K562 (cell line): ENCODE measurements around the gene STX2. TPM values are rescaled to one million over a fixed set of nuclear protein-coding genes. Genes with fewer than 3 reads are reported as not detected.

Experiments used
- ATAC-seq: fragments of 200-7000 bp; cut with Tn5 transposase; 3 replicates; pipeline ENCODE4 v1.9.1; 2020; ENCODE audit warnings: moderate library complexity
- BruUV-seq: library from RNA; stranded (reverse); fragments of 400-500 nt; replicated peaks from 2 replicates; lab custom pipeline; 2021; lab: Mats Ljungman, UMichigan
- CTCF ChIA-PET: fragments of 300-600 bp; formaldehyde crosslinking; extraction: SDS; loops from one replicate; lab custom pipeline; 2021; ENCODE audit warnings: low intra/inter-chr PET ratio; lab: Yijun Ruan, JAX
- POLR2A ChIA-PET: fragments of 300-600, 350-650 bp; sonication (Branson Sonifier 250); formaldehyde crosslinking; extraction: SDS; loops from one replicate; lab custom pipeline; 2021; ENCODE audit warnings: antibody characterized with exemption, inconsistent platforms; lab: Yijun Ruan, JAX
- DNase-seq, 4 experiments: peaks; one replicate each; pipeline versions ENCODE4 v3.0.0 to v3.0.0-alpha.2; 2011 to 2018; ENCODE audit warnings: low spot score in 3 of 4, mixed read lengths in 3 of 4; ENCODE audit errors: extremely low read depth in 1 of 4
- FAIRE-seq: peaks from 2 replicates; lab custom pipeline; 2011; peaks lifted over from hg19 to GRCh38; lab: Jason Lieb, UNC
- H2AFZ ChIP-seq: 2 replicates; pipeline ENCODE4 v1.6.0; 2011; ENCODE audit warnings: low read depth, low read length, control low read depth, inconsistent platforms
- H3K27ac ChIP-seq: fragments of 200-600 bp; 3 replicates; pipeline ENCODE4 v1.8.0; 2011; ENCODE audit warnings: low read depth, mild to moderate bottlenecking, control low read depth, inconsistent platforms, low read length, moderate library complexity, mixed read lengths; ENCODE audit errors: extremely low read depth
- H3K27me3 ChIP-seq, 2 experiments: fragments of 300-600 bp in 1 of 2; 2 replicates in 1 of 2; 3 replicates in 1 of 2; pipeline versions ENCODE4 v1.6.0 to v1.8.0; 2011; ENCODE audit warnings: inconsistent platforms in 2 of 2, low read length in 2 of 2, mild to moderate bottlenecking in 1 of 2, mixed read lengths in 1 of 2, moderate library complexity in 1 of 2; ENCODE audit not compliant: control insufficient read depth in 2 of 2, insufficient read depth in 2 of 2
- H3K36me3 ChIP-seq: fragments of 300-600 bp; 3 replicates; pipeline ENCODE4 v1.8.0; 2011; ENCODE audit warnings: mild to moderate bottlenecking, low read length, inconsistent platforms; ENCODE audit not compliant: control insufficient read depth, insufficient read depth
- H3K4me1 ChIP-seq, 2 experiments: fragments of 200-600 bp in 1 of 2; replicated peaks in 1 of 2; 2 replicates in 1 of 2; 3 replicates in 1 of 2; pipeline versions ENCODE4 v1.5.1 to v1.8.0; 2011; ENCODE audit warnings: inconsistent platforms in 2 of 2, low read length in 2 of 2, mild to moderate bottlenecking in 1 of 2, mixed read lengths in 1 of 2, moderate library complexity in 1 of 2; ENCODE audit not compliant: control insufficient read depth in 2 of 2, insufficient read depth in 2 of 2
- H3K4me2 ChIP-seq: 2 replicates; pipeline ENCODE4 v1.6.1; 2011; ENCODE audit warnings: low read length, control low read depth, inconsistent platforms, mixed read lengths; ENCODE audit not compliant: insufficient read depth
- H3K4me3 ChIP-seq: fragments of 200-600 bp; sonication (generic), shearing (Covaris generic); 2 replicates; pipeline ENCODE4 v1.5.1; 2016; ENCODE audit warnings: control low read depth, inconsistent platforms
- H3K79me2 ChIP-seq: fragments of 200-600 bp; 3 replicates; pipeline ENCODE4 v1.8.0; 2011; ENCODE audit warnings: low read length, inconsistent platforms; ENCODE audit not compliant: control insufficient read depth, insufficient read depth
- H3K9ac ChIP-seq, 2 experiments: 2 replicates each; pipeline versions ENCODE4 v1.6.0 to v1.6.1; 2011; ENCODE audit warnings: low read depth in 2 of 2, low read length in 2 of 2, control low read depth in 1 of 2, inconsistent platforms in 1 of 2, mild to moderate bottlenecking in 1 of 2, mixed read lengths in 1 of 2; ENCODE audit not compliant: insufficient read depth in 1 of 2
- H3K9me1 ChIP-seq: one replicate; pipeline ENCODE4 v1.6.0; 2011; ENCODE audit warnings: inconsistent platforms, mild to moderate bottlenecking, low read length, moderate library complexity; ENCODE audit not compliant: control insufficient read depth, insufficient read depth
- H3K9me3 ChIP-seq: replicated peaks from 2 replicates; pipeline ENCODE4 v1.5.1; 2011; ENCODE audit warnings: low read depth, low read length, inconsistent platforms; ENCODE audit not compliant: control insufficient read depth, insufficient read depth
- H4K20me1 ChIP-seq: replicated peaks from 2 replicates; pipeline ENCODE4 v1.6.1; 2011; ENCODE audit warnings: low read length, inconsistent platforms, mixed read lengths; ENCODE audit not compliant: control insufficient read depth, insufficient read depth
- ELF4 ChIP-seq: fragments of 450-650 bp; formaldehyde crosslinking; IDR thresholded peaks from 2 replicates; pipeline ENCODE4 v1.4.0; 2022; ENCODE audit warnings: missing genetic modification characterization
- EP300 ChIP-seq: IDR thresholded peaks from 2 replicates; pipeline ENCODE4 v1.6.1; 2012; ENCODE audit warnings: low read length, improper control_type of control experiment
- GTF2A2 ChIP-seq: IDR thresholded peaks from 2 replicates; pipeline ENCODE4 v1.6.1; 2016; ENCODE audit warnings: mild to moderate bottlenecking, missing genetic modification characterization, missing compliant biosample characterization
- HCFC1 ChIP-seq: IDR thresholded peaks from 2 replicates; pipeline ENCODE4 v1.6.1; 2012; ENCODE audit warnings: low read depth, low read length, improper control_type of control experiment
- HMGN3 ChIP-seq: IDR thresholded peaks from 2 replicates; pipeline ENCODE4 v1.6.1; 2011; ENCODE audit warnings: borderline replicate concordance, low read depth, mild to moderate bottlenecking, mixed read lengths, low read length; ENCODE audit not compliant: insufficient read length; ENCODE audit errors: extremely low read depth
- KLF6 ChIP-seq: fragments of 250-450 bp; sonication (Bioruptor Pico); IDR thresholded peaks from 2 replicates; pipeline ENCODE4 v1.4.0; 2020; ENCODE audit warnings: mild to moderate bottlenecking, moderate library complexity, borderline replicate concordance
- ZBTB17 ChIP-seq: fragments of 450-650 bp; formaldehyde crosslinking; IDR thresholded peaks from 2 replicates; pipeline ENCODE4 v1.4.0; 2020; ENCODE audit warnings: mild to moderate bottlenecking
- ZNF282 ChIP-seq: sonication (generic); formaldehyde crosslinking; IDR thresholded peaks from 2 replicates; pipeline ENCODE4 v1.8.1; 2023; ENCODE audit warnings: missing genetic modification reagents
- ZNF589 ChIP-seq: fragments of 200-800 bp; sonication (Bioruptor generic); IDR thresholded peaks from 2 replicates; pipeline ENCODE4 v1.6.1; 2016; ENCODE audit warnings: low read depth, missing genetic modification characterization, missing compliant biosample characterization
- WGBS: fragments of 100-300 bp; shearing (Covaris generic); methylation state at CpG from one replicate; pipeline ENCODE4 v1.1.6; 2016; ENCODE audit warnings: low coverage, mixed read lengths; ENCODE audit not compliant: insufficient coverage; ENCODE audit errors: missing lambda C conversion rate; 5-methylcytosine and 5-hydroxymethylcytosine counted together
- in situ Hi-C: fragments of 300-500 bp; cut with MboI; formaldehyde crosslinking; loops from 4 replicates; pipeline ENCODE4 v1.15.0; 2018; ENCODE audit warnings: inconsistent platforms, mixed read lengths
- intact Hi-C: fragments of 100-400 bp; cut with micrococcal nuclease; formaldehyde crosslinking; loops from 2 replicates; pipeline ENCODE4 v1.14.2; 2022
- polyA plus RNA-seq, 8 experiments: library from polyadenylated mRNA; depleted of rRNA in 4 of 8; stranded (reverse) in 5 of 8; unstranded in 3 of 8; fragments of >200 nt; fragmentation: Nextera tagmentation in 2 of 8; fragmentation: Illumina TruSeq in 1 of 8; extraction: Ambion mirVana in 2 of 8; extraction: Trizol in 1 of 8; gene quantifications; 2 replicates each; pipeline versions ENCODE4 v1.2.1 to v1.2.3, GENCODE V29; 2011 to 2014; ENCODE audit warnings: inconsistent platforms in 1 of 8, missing spikeins in 1 of 8
- total RNA-seq, 7 experiments: library from RNA; depleted of rRNA in 6 of 7; stranded (reverse); fragments of >200 nt in 6 of 7; fragmentation: Illumina TruSeq in 2 of 7; extraction: Trizol in 2 of 7; gene quantifications; 2 replicates each; pipeline versions ENCODE4 v1.2.1 to v1.2.3, GENCODE V29; 2011 to 2021; ENCODE audit warnings: low replicate concordance in 1 of 7
- TF ChIP-seq, protein P1 (sequence below), 2 experiments: fragments of 450-650 bp in 1 of 2; IDR thresholded peaks; 2 replicates each; pipeline ENCODE4 v1.6.1; 2011 to 2017; ENCODE audit warnings: low read depth in 2 of 2, antibody characterized with exemption in 1 of 2, borderline replicate concordance in 1 of 2, low read length in 1 of 2, mild to moderate bottlenecking in 1 of 2, mixed read lengths in 1 of 2; ENCODE audit not compliant: control insufficient read depth in 1 of 2
- TF ChIP-seq, protein P2 (sequence below), 3 experiments: IDR thresholded peaks in 2 of 3; conservative IDR thresholded peaks in 1 of 3; 2 replicates each; pipeline ENCODE4 v1.5.1; 2011 to 2012; ENCODE audit warnings: low read length in 3 of 3, mild to moderate bottlenecking in 3 of 3, control low read depth in 2 of 3, improper control_type of control experiment in 1 of 3, inconsistent platforms in 1 of 3, low read depth in 1 of 3, mixed read lengths in 1 of 3, moderate library complexity in 1 of 3; ENCODE audit not compliant: insufficient read depth in 2 of 3
- TF ChIP-seq, protein P3 (sequence below): sonication (generic); formaldehyde crosslinking; IDR thresholded peaks from 2 replicates; pipeline ENCODE4 v1.8.1; 2023; ENCODE audit warnings: mild to moderate bottlenecking, missing genetic modification reagents, moderate library complexity
- TF ChIP-seq, protein P4 (sequence below): sonication (generic); formaldehyde crosslinking; IDR thresholded peaks from 2 replicates; pipeline ENCODE4 v1.5.0; 2020; ENCODE audit warnings: missing genetic modification reagents

Gene STX2
- total and polyA plus RNA-seq, 9 of the 15 experiments (the other 6 are each of a cell fraction or from before 2014, with no cell fraction given): 22.2 to 54.6 (median 30.8) TPM

DNA sequence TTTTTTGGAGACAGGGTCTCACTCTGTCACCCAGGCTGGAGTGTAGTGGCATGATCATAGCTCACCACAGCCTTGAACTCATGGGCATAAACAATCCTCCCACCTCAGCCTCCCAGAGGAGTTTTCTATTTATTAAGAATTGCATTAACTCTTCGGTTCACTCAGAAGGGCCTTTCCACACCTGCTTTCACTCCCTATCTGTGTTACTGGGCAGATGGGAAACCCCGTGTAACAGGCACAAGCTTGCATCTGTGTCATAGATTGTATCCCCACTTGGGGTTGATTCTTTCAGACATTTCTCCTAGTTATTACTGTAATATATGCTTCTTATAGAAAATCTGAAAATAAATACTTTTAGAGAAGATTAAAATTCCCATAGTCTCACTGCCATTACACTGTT is 38.7 kb downstream of the STX2 start:
- in situ Hi-C loops: no loop called here
- TF ChIP-seq ZNF589: no peak
- no peak for TF ChIP-seq KLF6 (CRISPR knock-in tag)
- TF ChIP-seq, protein P1, sequence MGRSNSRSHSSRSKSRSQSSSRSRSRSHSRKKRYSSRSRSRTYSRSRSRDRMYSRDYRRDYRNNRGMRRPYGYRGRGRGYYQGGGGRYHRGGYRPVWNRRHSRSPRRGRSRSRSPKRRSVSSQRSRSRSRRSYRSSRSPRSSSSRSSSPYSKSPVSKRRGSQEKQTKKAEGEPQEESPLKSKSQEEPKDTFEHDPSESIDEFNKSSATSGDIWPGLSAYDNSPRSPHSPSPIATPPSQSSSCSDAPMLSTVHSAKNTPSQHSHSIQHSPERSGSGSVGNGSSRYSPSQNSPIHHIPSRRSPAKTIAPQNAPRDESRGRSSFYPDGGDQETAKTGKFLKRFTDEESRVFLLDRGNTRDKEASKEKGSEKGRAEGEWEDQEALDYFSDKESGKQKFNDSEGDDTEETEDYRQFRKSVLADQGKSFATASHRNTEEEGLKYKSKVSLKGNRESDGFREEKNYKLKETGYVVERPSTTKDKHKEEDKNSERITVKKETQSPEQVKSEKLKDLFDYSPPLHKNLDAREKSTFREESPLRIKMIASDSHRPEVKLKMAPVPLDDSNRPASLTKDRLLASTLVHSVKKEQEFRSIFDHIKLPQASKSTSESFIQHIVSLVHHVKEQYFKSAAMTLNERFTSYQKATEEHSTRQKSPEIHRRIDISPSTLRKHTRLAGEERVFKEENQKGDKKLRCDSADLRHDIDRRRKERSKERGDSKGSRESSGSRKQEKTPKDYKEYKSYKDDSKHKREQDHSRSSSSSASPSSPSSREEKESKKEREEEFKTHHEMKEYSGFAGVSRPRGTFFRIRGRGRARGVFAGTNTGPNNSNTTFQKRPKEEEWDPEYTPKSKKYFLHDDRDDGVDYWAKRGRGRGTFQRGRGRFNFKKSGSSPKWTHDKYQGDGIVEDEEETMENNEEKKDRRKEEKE (IDR thresholded peaks at IDR 0.05; ENCODE audit: borderline replicate concordance in 1 of 2, control insufficient read depth in 1 of 2, low read depth in 2 of 2, low read length in 1 of 2): no peak
- TF ChIP-seq, protein P2, sequence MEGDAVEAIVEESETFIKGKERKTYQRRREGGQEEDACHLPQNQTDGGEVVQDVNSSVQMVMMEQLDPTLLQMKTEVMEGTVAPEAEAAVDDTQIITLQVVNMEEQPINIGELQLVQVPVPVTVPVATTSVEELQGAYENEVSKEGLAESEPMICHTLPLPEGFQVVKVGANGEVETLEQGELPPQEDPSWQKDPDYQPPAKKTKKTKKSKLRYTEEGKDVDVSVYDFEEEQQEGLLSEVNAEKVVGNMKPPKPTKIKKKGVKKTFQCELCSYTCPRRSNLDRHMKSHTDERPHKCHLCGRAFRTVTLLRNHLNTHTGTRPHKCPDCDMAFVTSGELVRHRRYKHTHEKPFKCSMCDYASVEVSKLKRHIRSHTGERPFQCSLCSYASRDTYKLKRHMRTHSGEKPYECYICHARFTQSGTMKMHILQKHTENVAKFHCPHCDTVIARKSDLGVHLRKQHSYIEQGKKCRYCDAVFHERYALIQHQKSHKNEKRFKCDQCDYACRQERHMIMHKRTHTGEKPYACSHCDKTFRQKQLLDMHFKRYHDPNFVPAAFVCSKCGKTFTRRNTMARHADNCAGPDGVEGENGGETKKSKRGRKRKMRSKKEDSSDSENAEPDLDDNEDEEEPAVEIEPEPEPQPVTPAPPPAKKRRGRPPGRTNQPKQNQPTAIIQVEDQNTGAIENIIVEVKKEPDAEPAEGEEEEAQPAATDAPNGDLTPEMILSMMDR (IDR thresholded peaks at IDR 0.05 in 2 of 3, conservative IDR thresholded peaks at IDR 0.05 in 1 of 3; ENCODE audit: insufficient read depth in 2 of 3, low read depth in 1 of 3, low read length in 3 of 3): no peak
- no peak for TF ChIP-seq ZNF282 (CRISPR knock-in tag)
- TF ChIP-seq, protein P3, sequence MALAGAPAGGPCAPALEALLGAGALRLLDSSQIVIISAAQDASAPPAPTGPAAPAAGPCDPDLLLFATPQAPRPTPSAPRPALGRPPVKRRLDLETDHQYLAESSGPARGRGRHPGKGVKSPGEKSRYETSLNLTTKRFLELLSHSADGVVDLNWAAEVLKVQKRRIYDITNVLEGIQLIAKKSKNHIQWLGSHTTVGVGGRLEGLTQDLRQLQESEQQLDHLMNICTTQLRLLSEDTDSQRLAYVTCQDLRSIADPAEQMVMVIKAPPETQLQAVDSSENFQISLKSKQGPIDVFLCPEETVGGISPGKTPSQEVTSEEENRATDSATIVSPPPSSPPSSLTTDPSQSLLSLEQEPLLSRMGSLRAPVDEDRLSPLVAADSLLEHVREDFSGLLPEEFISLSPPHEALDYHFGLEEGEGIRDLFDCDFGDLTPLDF (CRISPR knock-in tag): no peak
- TF ChIP-seq HCFC1: no peak
- no peak for TF ChIP-seq HMGN3
- no peak for TF ChIP-seq EP300
- no peak for TF ChIP-seq ELF4
- TF ChIP-seq, protein P4, sequence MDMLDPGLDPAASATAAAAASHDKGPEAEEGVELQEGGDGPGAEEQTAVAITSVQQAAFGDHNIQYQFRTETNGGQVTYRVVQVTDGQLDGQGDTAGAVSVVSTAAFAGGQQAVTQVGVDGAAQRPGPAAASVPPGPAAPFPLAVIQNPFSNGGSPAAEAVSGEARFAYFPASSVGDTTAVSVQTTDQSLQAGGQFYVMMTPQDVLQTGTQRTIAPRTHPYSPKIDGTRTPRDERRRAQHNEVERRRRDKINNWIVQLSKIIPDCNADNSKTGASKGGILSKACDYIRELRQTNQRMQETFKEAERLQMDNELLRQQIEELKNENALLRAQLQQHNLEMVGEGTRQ: no peak
- no peak for TF ChIP-seq ZBTB17
- no peak for TF ChIP-seq GTF2A2 (tag)

More for the DNA sequence above, 38.7 kb downstream of the STX2 start:
- no peaks in the 10 kb centered on the region for H3K79me2 ChIP-seq
- intact Hi-C loops: no loop called here
- POLR2A ChIA-PET: no interaction called here
- no peaks in the 10 kb centered on the region for H4K20me1 ChIP-seq
- FAIRE-seq: no peak
- H3K4me3 ChIP-seq: no peak overlapping the region
- CTCF ChIA-PET: no interaction called here
- H3K4me1 ChIP-seq: no peaks in the 10 kb centered on the region
- no peak overlapping the region for H3K9ac ChIP-seq
- no peaks in the 10 kb centered on the region for H3K9me3 ChIP-seq
- no peaks in the 10 kb centered on the region for H3K9me1 ChIP-seq
- H3K27ac ChIP-seq: no peak overlapping the region
- DNase-seq: no peak
- no peak for ATAC-seq
- peaks cover 90% of the 10 kb centered on the region for H3K36me3 ChIP-seq
- no peaks in the 10 kb centered on the region for H3K27me3 ChIP-seq
- H2AFZ ChIP-seq: no peak overlapping the region
- no peak overlapping the region for H3K4me2 ChIP-seq
- BruUV-seq: no TSS peak
- WGBS: 95% methylated on average over 2 of the region's 2 CpGs
